ENCODE results near the gene HYI. TPM values are rescaled to one million over a fixed set of nuclear protein-coding genes. Genes with fewer than 3 reads are reported as not detected.

Gene HYI
- total and polyA plus RNA-seq, 11 donors, result 8.1 to 33.0 (median 20.9) TPM

GRCh38 chr1:43466403-43466802, 12.7 kb upstream of the HYI start:
- no peak for ATAC-seq
- 53 to 59% (median 56%) methylated on average over 2 of the region's 2 CpGs for WGBS, 4 donors
- intact Hi-C loops (cut with DNase I), result no loop called here
- Histone ChIP-seq H3K36me3 (no peaks in the 10 kb centered on the region), H3K4me1 (no peaks in the 10 kb centered on the region), H3K4me3 (no peak overlapping the region), H3K27me3 (no peaks in the 10 kb centered on the region), H3K27ac (no peak overlapping the region), H3K9me3 (no peaks in the 10 kb centered on the region)
- DNase-seq, result no peak
- TF ChIP-seq, protein P1, sequence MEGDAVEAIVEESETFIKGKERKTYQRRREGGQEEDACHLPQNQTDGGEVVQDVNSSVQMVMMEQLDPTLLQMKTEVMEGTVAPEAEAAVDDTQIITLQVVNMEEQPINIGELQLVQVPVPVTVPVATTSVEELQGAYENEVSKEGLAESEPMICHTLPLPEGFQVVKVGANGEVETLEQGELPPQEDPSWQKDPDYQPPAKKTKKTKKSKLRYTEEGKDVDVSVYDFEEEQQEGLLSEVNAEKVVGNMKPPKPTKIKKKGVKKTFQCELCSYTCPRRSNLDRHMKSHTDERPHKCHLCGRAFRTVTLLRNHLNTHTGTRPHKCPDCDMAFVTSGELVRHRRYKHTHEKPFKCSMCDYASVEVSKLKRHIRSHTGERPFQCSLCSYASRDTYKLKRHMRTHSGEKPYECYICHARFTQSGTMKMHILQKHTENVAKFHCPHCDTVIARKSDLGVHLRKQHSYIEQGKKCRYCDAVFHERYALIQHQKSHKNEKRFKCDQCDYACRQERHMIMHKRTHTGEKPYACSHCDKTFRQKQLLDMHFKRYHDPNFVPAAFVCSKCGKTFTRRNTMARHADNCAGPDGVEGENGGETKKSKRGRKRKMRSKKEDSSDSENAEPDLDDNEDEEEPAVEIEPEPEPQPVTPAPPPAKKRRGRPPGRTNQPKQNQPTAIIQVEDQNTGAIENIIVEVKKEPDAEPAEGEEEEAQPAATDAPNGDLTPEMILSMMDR (IDR thresholded peaks at IDR 0.05), result no peak
- TF ChIP-seq POLR2A (IDR thresholded peaks at IDR 0.05), result no peak

DNA sequence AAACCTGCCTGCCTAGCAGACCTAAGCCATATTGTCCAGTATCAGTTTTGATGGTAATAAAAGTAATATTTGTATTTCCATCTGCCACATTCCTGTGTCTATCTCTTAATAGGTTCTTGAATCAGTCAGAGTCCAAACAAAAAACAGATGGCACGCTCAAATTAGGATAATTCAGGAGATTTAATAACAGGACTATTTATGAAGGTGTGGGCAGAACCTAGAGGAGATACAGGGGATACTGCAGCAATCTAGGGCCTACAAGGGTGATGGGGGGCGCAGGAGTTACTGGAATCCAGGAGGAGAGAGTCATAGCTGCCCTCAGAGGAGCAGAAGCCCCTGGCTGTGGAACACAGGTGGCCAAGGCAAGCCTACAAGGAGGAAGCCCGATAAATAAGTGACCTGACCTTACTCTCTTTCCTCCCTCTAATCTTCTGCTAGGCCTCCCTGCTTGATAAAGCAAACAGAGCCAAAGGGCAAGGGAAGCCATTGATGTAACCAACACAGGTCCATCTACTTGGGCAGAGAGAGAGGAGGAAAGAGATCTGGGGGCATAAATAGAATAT, 11.9 kb upstream of the HYI start:
- no peaks in the 10 kb centered on the region for H3K9me3 ChIP-seq
- DNase-seq, result no peak
- ATAC-seq, result no peak
- WGBS, 4 donors, result 75 to 85% (median 80%) methylated on average over 3 of the region's 3 CpGs
- H3K27ac ChIP-seq, result no peak overlapping the region
- TF ChIP-seq POLR2A (IDR thresholded peaks at IDR 0.05), result no peak
- TF ChIP-seq, protein P1 (IDR thresholded peaks at IDR 0.05), result no peak
- H3K36me3 ChIP-seq, result no peaks in the 10 kb centered on the region
- H3K4me1 ChIP-seq, result no peaks in the 10 kb centered on the region
- intact Hi-C loops (cut with DNase I), result no loop called here
- H3K27me3 ChIP-seq, result no peaks in the 10 kb centered on the region
- no peak overlapping the region for H3K4me3 ChIP-seq

DNA sequence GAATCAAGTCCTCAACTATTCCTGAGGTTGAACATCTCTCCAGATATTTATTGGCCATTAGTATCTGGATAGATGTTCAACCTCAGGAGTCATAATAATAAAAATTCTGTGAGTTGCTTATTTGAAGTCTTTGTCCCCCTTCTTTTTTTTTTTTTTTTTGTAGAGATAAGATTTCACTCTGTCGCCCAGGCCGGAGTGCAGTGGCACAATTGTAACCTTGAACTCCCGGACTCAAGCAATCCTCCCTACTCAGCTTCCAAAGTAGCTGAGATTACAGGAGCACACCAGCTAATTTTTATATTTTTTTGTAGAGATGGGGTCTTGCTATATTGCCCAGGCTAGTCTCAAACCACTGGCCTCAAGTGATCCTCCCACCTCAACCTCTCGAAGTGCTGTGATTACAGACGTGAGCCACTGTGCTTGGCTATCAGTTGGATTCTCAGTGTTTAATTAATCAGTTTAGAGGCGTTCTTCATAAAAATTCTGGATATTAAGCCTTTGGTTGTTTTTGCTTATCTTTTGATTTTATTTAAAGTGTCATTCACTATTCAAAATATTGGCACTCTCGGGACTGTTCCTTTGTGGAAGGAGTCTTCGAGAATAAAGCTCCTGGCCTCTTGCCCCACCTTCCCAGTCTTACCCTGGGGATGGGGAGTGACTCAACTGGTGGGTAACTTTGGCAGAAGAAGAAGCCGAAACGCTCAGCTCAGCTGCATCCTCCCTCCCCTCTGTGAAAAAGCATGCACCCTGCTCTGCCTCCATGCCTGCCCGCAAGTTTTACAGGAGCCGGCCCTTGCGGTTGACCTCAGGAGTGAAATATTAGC, 11.2 kb upstream of the HYI start:
- ATAC-seq, result no peak
- Histone ChIP-seq H3K36me3 (no peaks in the 10 kb centered on the region), H3K4me1 (no peaks in the 10 kb centered on the region), H3K27me3 (no peaks in the 10 kb centered on the region), H3K4me3 (no peak overlapping the region), H3K9me3 (no peaks in the 10 kb centered on the region), H3K27ac (no peak overlapping the region)
- WGBS, 4 donors, result 85 to 87% (median 87%) methylated on average over 13 of the region's 13 CpGs
- DNase-seq, result no peak
- TF ChIP-seq, protein P1 (IDR thresholded peaks at IDR 0.05), result no peak
- no peak for TF ChIP-seq POLR2A (IDR thresholded peaks at IDR 0.05)
- intact Hi-C loops (cut with DNase I), result no loop called here

DNA sequence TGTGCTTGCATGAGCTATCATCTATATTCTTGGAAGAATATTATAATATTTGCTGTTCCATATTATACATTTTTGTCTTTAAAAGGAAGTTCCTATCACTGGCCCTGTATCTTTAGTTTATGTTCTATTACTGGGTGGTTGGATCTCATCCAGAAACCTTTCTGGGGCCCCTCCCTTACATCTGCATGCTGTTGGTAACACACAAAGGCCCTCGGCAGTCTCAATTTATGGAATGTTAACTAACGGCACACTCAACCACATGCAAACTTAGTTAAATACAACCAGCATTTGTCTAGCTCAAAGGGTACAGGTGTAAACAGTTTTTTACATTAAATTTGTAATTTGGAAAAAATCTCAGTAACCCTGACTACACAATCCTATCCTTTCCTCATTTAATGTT, 9.7 kb upstream of the HYI start:
- no peak overlapping the region for H3K27ac ChIP-seq
- ATAC-seq (no peak), DNase-seq (no peak)
- no peaks in the 10 kb centered on the region for H3K4me1 ChIP-seq
- no peaks in the 10 kb centered on the region for H3K9me3 ChIP-seq
- no peaks in the 10 kb centered on the region for H3K27me3 ChIP-seq
- no peaks in the 10 kb centered on the region for H3K36me3 ChIP-seq
- TF ChIP-seq, protein P1 (IDR thresholded peaks at IDR 0.05), result no peak
- TF ChIP-seq POLR2A (IDR thresholded peaks at IDR 0.05), result no peak
- intact Hi-C loops (cut with DNase I), result no loop called here
- H3K4me3 ChIP-seq, result no peak overlapping the region
- 46 to 66% (median 56%) methylated on average over 2 of the region's 2 CpGs for WGBS, 4 donors

Data from heart left ventricle (tissue), 16 donors.